Measurements from ENCODE around the gene SLC5A7. TPM values are rescaled to one million over a fixed set of nuclear protein-coding genes. Genes with fewer than 3 reads are reported as not detected.

SLC5A7 gene
- total RNA-seq, 4 donors from 2014 or later = not detected

DNA sequence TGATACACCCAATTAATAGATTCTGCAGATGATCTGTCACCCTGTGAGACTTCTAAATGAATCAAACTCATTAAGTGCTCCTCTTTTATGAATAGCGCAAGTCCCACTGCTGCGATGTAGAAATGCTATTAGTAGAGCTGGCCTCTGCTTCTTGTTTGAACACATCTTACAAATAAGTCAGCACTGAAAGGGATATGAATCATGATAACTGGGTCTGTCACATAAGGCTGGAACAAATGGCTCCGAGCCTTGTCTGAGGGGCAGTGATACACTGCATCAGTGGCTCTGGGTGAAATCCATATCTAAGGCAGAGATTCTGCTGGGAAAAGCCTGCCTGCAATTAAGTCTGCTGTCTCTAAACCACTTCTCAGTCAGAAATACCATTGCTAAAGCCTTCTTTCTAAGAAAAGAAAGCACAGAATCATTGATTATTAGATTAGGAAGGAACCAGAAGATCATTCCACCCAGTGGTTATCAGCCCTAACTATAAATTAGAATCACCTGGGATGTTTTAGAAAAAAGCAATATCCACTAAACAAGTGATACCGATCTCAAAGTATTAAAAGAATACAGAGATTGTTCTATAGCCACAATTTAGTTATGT, 75.2 kb downstream of the SLC5A7 start:
- Histone ChIP-seq H3K27me3 (no peaks in the 10 kb centered on the region), H3K9me3 (no peaks in the 10 kb centered on the region), H3K36me3 (no peaks in the 10 kb centered on the region), H3K4me1 (no peaks in the 10 kb centered on the region), H3K4me3 (no peak overlapping the region), H3K27ac (no peak overlapping the region)
- no peak for DNase-seq (ENCODE audit: low spot score in 2 of 2)
- TF ChIP-seq POLR2A (IDR thresholded peaks at IDR 0.05) (no peak), EP300 (IDR thresholded peaks at IDR 0.05) (no peak), POLR2AphosphoS5 (IDR thresholded peaks at IDR 0.05) (no peak)
- TF ChIP-seq, protein P1, sequence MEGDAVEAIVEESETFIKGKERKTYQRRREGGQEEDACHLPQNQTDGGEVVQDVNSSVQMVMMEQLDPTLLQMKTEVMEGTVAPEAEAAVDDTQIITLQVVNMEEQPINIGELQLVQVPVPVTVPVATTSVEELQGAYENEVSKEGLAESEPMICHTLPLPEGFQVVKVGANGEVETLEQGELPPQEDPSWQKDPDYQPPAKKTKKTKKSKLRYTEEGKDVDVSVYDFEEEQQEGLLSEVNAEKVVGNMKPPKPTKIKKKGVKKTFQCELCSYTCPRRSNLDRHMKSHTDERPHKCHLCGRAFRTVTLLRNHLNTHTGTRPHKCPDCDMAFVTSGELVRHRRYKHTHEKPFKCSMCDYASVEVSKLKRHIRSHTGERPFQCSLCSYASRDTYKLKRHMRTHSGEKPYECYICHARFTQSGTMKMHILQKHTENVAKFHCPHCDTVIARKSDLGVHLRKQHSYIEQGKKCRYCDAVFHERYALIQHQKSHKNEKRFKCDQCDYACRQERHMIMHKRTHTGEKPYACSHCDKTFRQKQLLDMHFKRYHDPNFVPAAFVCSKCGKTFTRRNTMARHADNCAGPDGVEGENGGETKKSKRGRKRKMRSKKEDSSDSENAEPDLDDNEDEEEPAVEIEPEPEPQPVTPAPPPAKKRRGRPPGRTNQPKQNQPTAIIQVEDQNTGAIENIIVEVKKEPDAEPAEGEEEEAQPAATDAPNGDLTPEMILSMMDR (IDR thresholded peaks at IDR 0.05) = no peak
- 67% methylated on average over 4 of the region's 4 CpGs for WGBS

Other genes with a start within 250 kb of the SLC5A7 start
- gene RGPD4, start 159.6 kb upstream of the SLC5A7 start, total RNA-seq = under 1 TPM in 2 of 4 donors, not detected in 2; 0.08 to 0.32 TPM

Measured in suprapubic skin (tissue), 4 donors.